HG03469 (cell line): Measurements from ENCODE around the gene FKBP8.
"Not testable (repeated sequence)": the region's sequence is repeated elsewhere in the genome, so short reads cannot be mapped to it uniquely, and the experiment has no call there.

ENCODE experiments used
- ATAC-seq: cut with Tn5 transposase; IDR thresholded peaks from one replicate; pipeline ENCODE4 v1.9.1; 2021; ENCODE audit warnings: mild to moderate bottlenecking, moderate library complexity, moderate number of reproducible peaks; ENCODE audit not compliant: unreplicated experiment

FKBP8 gene

DNA sequence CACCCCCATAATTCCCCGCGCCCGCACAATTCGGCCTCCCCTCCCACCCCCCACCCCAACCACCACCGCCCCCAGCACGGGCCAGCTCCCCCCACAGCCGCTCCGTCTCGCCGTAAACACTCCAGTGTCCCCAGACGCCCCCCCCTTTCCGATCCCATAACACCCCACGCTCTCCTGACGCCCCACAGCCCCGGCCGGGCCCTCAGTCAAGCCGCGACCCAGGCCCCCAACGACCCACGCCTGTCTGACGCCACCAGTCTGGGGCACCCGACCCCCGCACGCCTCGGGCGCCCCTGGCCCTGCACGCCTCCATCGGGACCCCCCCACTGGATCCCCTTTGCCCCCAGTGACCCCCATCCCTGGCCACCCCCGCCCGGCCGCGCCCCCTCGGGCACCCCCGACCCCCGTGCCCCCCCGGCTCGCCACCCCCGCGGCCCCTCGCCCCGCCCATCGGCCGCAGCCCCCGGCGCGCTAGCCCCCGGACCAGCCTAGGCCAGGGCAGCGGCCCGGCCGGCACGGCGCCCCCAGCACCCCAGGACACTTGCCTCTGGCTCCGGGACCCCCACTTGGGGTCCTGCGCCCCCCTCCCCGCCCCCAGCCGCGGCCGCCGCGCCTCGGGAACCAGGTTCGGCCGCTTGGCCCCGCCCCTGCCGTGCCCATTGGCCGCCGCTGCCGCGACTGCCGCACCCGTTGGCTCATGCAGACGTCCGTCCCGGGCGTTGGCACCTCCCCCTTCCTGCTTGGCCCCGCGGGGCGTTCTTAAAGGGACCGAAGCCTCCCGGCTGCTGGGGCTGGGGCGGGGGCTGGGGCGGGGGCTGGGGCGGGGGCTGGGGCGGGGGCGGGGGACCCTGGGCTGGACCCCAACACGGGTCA lies at the start of gene FKBP8:
TSS of gene FKBP8 (minus strand) at position 633 of the 873 bp plus-strand sequence. CDS start 1,603 bp downstream, outside the sequence.
- ATAC-seq = peak; percentile 83

- ATAC-seq = not testable (repeated sequence)
Observed at GRCh38 chr19:18592732-18593131, 49.4 kb upstream of the FKBP8 start.

- no peak for ATAC-seq
Observed at GRCh38 chr19:18591735-18592385, 48.5 kb upstream of the FKBP8 start.

GRCh38 chr19:18590273-18591272 lies 47.2 kb upstream of the FKBP8 start:
- peak; percentile 36 for ATAC-seq

GRCh38 chr19:18589380-18590272 lies 46.3 kb upstream of the FKBP8 start:
- peak; percentile 10 for ATAC-seq

DNA sequence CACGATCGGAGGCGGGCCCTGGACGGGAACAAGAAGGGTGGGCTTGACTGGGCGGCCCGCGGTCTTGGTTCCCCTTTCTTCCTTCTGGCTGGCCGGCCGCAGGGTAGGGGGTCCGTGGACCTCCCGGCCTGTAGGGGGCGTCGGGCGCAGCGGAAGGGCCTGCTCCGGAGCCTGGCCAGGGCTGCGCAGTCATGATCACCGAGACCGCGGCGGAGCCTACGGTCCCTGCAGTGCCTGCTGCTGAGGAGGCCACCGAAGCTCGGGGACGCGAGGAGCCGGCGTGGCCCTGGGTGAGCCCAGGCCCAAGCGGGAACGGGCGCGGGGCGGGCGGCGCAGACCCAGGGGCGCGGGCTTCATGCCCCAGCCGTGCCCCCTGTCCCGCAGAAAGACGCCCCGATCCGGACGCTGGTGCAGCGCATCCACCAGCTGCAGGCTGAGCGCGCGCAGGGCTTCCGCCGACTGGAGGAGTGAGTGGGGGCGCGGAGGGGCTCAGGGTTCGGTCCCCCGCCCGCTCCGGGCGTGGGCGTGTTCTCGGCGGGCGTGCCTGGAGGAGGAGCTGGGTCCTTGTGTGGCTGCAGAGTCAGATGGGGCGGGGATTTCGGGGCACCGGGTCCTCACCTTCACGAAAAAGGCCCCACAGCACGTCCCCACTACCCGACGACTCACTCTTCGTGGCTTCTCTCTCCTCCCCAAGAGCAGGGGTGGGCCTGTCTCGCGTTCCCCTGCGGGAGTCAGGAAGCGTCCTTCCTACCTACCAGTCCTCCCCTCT lies 45.4 kb upstream of the FKBP8 start, which contains the start of gene REX1BD:
TSS of gene REX1BD (plus strand) at position 188 of the 769 bp plus-strand sequence. CDS start at position 192, 4 bp downstream.
- ATAC-seq = peak; percentile 46

DNA sequence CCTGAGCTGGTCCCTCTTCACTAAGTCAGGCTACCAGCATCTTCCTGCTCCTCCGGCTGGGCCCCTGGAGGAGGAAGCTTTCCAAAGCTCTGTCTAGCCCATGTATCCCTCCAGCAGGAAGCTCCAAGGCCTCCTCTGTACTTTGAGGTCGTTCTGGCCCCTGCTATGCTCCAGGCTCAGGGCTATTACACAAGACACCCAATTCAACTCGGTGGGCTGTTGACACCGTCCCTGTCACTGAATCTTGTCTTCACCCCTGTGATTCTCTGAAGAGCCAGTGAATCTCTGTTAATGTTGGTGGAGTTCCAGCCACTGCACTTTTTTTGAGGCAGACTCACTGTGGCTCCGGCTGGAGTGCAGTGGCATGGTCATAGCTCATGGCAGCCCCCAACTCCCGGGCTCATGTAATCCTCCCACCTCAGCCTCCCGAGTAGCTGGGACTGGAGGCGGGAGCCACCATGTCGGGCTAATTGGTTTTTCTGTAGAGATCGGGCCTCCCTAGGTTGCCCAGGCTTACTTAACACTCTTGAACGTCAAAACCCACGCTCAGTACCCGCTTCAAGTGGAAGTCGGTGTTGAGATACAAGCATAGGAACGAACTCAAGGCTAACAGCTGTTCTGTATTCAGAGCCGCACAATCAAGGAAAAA lies 44.7 kb upstream of the FKBP8 start:
- no peak for ATAC-seq

DNA sequence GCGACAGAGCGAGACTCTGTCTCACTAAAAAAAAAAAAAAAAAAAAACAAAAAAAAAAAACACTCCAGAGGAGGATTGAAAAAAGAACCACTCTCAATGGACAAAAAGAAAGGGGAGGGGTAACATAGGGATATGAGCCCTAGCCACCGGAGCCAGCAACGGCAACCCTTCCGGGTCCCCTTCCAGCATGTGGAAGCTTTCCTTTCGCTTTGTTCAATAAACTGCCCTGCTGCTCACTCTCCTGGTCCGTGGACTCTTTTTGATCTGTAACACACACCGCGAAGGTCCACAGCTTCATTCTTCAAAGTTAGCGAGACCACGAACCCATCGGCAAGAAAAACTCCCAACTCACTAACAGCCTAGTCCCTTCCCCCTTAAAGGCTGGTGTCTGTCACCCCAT lies 44.2 kb upstream of the FKBP8 start:
- ATAC-seq = no peak

- no peak for ATAC-seq
Observed at GRCh38 chr19:18586306-18586705, 42.9 kb upstream of the FKBP8 start.

- ATAC-seq = no peak
Observed at GRCh38 chr19:18580311-18580710, 36.9 kb upstream of the FKBP8 start.

DNA sequence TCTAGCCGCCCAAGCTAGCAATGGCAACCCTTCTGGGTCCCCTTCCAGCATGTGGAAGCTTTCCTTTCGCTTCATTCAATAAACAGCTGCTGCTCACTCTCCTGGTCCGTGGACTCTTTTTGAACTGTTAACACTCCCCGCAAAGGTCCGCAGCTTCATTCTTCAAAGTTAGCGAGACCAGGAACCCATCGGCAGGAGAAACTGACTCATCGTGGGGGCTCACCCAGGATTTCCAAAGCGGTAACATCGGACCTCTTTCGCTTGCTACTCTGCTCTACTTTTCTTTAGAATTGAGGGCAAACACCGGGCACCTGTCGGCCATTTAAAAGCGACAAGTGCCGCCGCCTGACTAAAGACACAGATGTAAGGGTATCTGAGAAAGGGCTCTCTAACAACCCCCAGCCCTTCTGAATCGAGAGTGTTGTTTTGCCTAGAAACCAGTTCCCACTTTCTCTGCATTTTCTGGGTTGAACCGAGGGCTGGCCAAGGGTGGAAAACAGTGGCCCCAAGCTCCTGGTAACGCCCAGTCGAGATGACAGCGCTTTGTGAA lies 34.1 kb upstream of the FKBP8 start:
- no peak for ATAC-seq

DNA sequence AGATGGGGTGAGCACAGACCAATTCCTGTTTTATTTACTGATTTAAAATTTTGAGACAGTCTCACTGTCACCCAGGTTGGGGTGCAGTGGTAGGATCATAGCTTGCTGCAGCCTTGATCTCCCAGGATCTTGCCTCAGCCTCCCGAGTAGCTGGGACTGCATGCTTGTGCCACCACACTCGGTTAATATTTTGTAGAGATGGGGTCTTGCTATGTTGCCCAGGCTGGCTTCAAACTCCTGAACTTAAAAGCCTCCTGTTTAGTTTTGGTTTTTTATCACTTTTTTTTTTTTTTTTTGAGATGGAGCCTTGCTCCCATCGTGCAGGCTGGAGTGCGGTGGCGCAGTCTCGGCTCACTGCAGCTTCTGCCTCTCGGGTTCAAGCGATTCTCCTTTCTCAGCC lies 33.0 kb upstream of the FKBP8 start:
- no peak for ATAC-seq

DNA sequence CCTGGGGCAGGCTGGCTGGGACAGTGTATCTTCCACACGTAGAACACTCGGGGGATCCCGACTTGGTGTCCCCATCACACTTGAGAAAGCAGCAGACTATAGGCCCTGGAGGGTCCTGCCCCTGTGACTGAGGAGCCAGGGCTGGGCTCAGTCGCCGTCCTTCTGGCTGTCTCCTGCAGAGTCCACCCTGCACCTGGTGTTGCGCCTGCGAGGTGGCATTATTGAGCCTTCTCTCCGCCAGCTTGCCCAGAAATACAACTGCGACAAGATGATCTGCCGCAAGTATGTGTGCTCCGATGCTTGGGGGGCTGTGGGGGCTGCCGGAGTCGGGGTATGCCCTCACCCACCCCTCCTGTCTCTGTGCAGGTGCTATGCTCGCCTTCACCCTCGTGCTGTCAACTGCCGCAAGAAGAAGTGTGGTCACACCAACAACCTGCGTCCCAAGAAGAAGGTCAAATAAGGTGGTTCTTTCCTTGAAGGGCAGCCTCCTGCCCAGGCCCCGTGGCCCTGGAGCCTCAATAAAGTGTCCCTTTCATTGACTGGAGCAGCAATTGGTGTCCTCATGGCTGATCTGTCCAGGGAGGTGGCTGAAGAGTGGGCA lies 31.4 kb upstream of the FKBP8 start:
- no peak for ATAC-seq

GRCh38 chr19:18571564-18572344 lies 28.4 kb upstream of the FKBP8 start, which contains the start of gene UBA52:
TSS of gene UBA52 (plus strand) at chr19:18571857. CDS start at chr19:18573301, 1,444 bp downstream.
- ATAC-seq = peak; percentile 85

- no peak for ATAC-seq
Observed at GRCh38 chr19:18568367-18568766, 25.0 kb upstream of the FKBP8 start.

DNA sequence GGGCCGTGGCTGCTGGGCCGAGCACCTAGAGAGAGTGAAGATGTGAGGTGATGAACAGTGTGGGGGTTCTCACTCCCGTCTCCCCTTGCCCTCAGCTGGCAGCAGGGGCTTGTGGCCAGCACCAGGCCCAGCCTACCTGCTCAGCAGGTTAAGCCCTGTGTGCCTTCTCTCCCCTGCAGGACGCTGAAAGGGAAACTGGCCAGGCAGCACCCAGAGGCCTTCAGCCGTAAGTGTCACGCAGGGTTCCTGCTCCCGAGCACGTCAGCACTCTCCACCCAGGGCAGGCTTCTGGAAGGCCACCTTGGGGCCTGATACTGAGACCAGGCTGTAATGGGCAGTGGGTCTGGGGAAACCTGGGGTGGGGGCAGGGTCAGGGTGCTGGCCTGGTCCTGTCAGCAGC lies 23.6 kb upstream of the FKBP8 start:
- ATAC-seq = no peak

DNA sequence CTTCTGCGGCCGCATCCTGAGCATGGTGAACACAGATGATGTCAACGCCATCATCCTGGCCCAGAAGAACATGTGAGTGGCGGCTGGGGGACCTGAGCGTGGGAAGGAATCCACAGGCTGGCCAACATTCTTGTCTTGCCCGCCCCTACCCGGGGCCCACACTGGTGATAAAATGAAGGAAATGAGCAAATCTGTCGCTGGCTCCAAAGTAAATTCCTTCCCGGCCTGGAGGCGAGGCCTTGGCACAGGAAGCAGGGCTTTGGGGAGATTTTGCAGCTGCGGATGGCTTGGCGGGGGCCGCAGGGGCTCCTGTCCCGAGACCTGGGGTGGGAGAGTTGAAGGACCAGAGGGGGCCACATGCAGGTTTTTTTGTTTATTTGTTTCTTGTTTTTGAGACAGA lies 18.7 kb upstream of the FKBP8 start:
- no peak for ATAC-seq
